ENCODE data around the gene LEMD1.
"Not testable (repeated sequence)": the region's sequence is repeated elsewhere in the genome, so short reads cannot be mapped to it uniquely, and the experiment has no call there.

Gene LEMD1

GRCh38 chr1:205380882-205381281 lies 41.0 kb downstream of the LEMD1 start:
- Mint-ChIP-seq H3K9me3 (no peaks in the 10 kb centered on the region), H3K4me3 (no peak overlapping the region), H3K4me1 (no peaks in the 10 kb centered on the region), H3K27me3 (peaks cover 34% of the 10 kb centered on the region), H3K27ac (no peak overlapping the region)
- DNase-seq (no peak), ATAC-seq (no peak)

- DNase-seq (no peak), ATAC-seq (no peak)
- peaks cover 8% of the 10 kb centered on the region for H3K4me1 Mint-ChIP-seq
- H3K27ac Mint-ChIP-seq: no peak overlapping the region
- no peaks in the 10 kb centered on the region for H3K9me3 Mint-ChIP-seq
- peaks cover 46% of the 10 kb centered on the region for H3K27me3 Mint-ChIP-seq
- no peak overlapping the region for H3K4me3 Mint-ChIP-seq
These were observed 42.8 kb downstream of the LEMD1 start for GRCh38 chr1:205379056-205379455.

GRCh38 chr1:205377355-205377754 lies 44.5 kb downstream of the LEMD1 start:
- Mint-ChIP-seq H3K4me1 (peaks cover 12% of the 10 kb centered on the region), H3K9me3 (no peaks in the 10 kb centered on the region), H3K27me3 (peaks cover 57% of the 10 kb centered on the region), H3K27ac (no peak overlapping the region), H3K4me3 (no peak overlapping the region)
- DNase-seq (no peak), ATAC-seq (no peak)

- ATAC-seq (no peak), DNase-seq (no peak)
- H3K9me3 Mint-ChIP-seq: no peaks in the 10 kb centered on the region
- H3K4me3 Mint-ChIP-seq: no peak overlapping the region
- H3K27me3 Mint-ChIP-seq: peaks cover 57% of the 10 kb centered on the region
- H3K27ac Mint-ChIP-seq: no peak overlapping the region
- peaks cover 12% of the 10 kb centered on the region for H3K4me1 Mint-ChIP-seq
These were observed 45.1 kb downstream of the LEMD1 start for GRCh38 chr1:205376739-205377138.

- no peak overlapping the region for H3K4me3 Mint-ChIP-seq
These were observed 45.9 kb downstream of the LEMD1 start for GRCh38 chr1:205375835-205376545.

GRCh38 chr1:205374210-205375078 lies 47.4 kb downstream of the LEMD1 start:
- Mint-ChIP-seq H3K27ac (peak overlapping the region in 1 of 2 donors; percentile 70), H3K27me3 (peaks cover 57% of the 10 kb centered on the region)

More at GRCh38 chr1:205375835-205376545, 45.9 kb downstream of the LEMD1 start:
- Mint-ChIP-seq H3K27ac (peak overlapping the region in 1 of 2 donors; percentile 2), H3K27me3 (peaks cover 57% of the 10 kb centered on the region), H3K4me1 (peaks cover 12% of the 10 kb centered on the region), H3K9me3 (no peaks in the 10 kb centered on the region)
- ATAC-seq: no peak
- no peak for DNase-seq

GRCh38 chr1:205373798-205374175 lies 48.1 kb downstream of the LEMD1 start:
- H3K4me1 Mint-ChIP-seq: peaks cover 12% of the 10 kb centered on the region
- DNase-seq: no peak
- no peak overlapping the region for H3K4me3 Mint-ChIP-seq
- no peak for ATAC-seq
- H3K27ac Mint-ChIP-seq: peak overlapping the region in 1 of 2 donors; percentile 70
- peaks cover 51% of the 10 kb centered on the region for H3K27me3 Mint-ChIP-seq
- H3K9me3 Mint-ChIP-seq: no peaks in the 10 kb centered on the region

More at GRCh38 chr1:205374210-205375078, 47.4 kb downstream of the LEMD1 start:
- Mint-ChIP-seq H3K9me3 (no peaks in the 10 kb centered on the region), H3K4me1 (peaks cover 12% of the 10 kb centered on the region), H3K4me3 (no peak overlapping the region)
- ATAC-seq (no peak), DNase-seq (no peak)

GRCh38 chr1:205373022-205373797 lies 48.6 kb downstream of the LEMD1 start:
- no peak for ATAC-seq
- Mint-ChIP-seq H3K9me3 (no peaks in the 10 kb centered on the region), H3K4me1 (peaks cover 12% of the 10 kb centered on the region), H3K27ac (no peak overlapping the region), H3K27me3 (peaks cover 45% of the 10 kb centered on the region), H3K4me3 (no peak overlapping the region)
- DNase-seq: no peak

- no peak overlapping the region for H3K27ac Mint-ChIP-seq
- ATAC-seq (no peak), DNase-seq (no peak)
- H3K9me3 Mint-ChIP-seq: no peaks in the 10 kb centered on the region
- no peak overlapping the region for H3K4me3 Mint-ChIP-seq
- H3K27me3 Mint-ChIP-seq: peaks cover 36% of the 10 kb centered on the region
- peaks cover 12% of the 10 kb centered on the region for H3K4me1 Mint-ChIP-seq
These were observed 49.8 kb downstream of the LEMD1 start for GRCh38 chr1:205371871-205372660.

GRCh38 chr1:205370780-205371179 lies 51.1 kb downstream of the LEMD1 start:
- H3K4me1 Mint-ChIP-seq: peaks cover 12% of the 10 kb centered on the region
- no peak for DNase-seq
- H3K9me3 Mint-ChIP-seq: no peaks in the 10 kb centered on the region
- no peak overlapping the region for H3K27ac Mint-ChIP-seq
- no peak overlapping the region for H3K4me3 Mint-ChIP-seq
- H3K27me3 Mint-ChIP-seq: peaks cover 23% of the 10 kb centered on the region
- no peak for ATAC-seq

- no peaks in the 10 kb centered on the region for H3K9me3 Mint-ChIP-seq
- H3K4me3 Mint-ChIP-seq: no peak overlapping the region
- peaks cover 11% of the 10 kb centered on the region for H3K4me1 Mint-ChIP-seq
- no peak overlapping the region for H3K27ac Mint-ChIP-seq
- ATAC-seq: no peak
- H3K27me3 Mint-ChIP-seq: peaks cover 18% of the 10 kb centered on the region
- DNase-seq: no peak
These were observed 52.1 kb downstream of the LEMD1 start for GRCh38 chr1:205369701-205370123.

GRCh38 chr1:205368478-205368877 lies 53.4 kb downstream of the LEMD1 start:
- Mint-ChIP-seq H3K27me3 (peaks cover 6% of the 10 kb centered on the region), H3K27ac (no peak overlapping the region), H3K4me3 (no peak overlapping the region), H3K9me3 (no peaks in the 10 kb centered on the region), H3K4me1 (no peaks in the 10 kb centered on the region)
- ATAC-seq (no peak), DNase-seq (no peak)

GRCh38 chr1:205365945-205366463 lies 55.9 kb downstream of the LEMD1 start:
- Mint-ChIP-seq H3K27me3 (no peaks in the 10 kb centered on the region), H3K4me1 (no peaks in the 10 kb centered on the region), H3K4me3 (no peak overlapping the region), H3K27ac (peak overlapping the region in 1 of 2 donors; percentile 74), H3K9me3 (no peaks in the 10 kb centered on the region)
- no peak for ATAC-seq
- no peak for DNase-seq

GRCh38 chr1:205365086-205365485 lies 56.8 kb downstream of the LEMD1 start:
- H3K4me3 Mint-ChIP-seq, ATAC-seq, H3K27me3 Mint-ChIP-seq, DNase-seq, H3K27ac Mint-ChIP-seq, H3K4me1 Mint-ChIP-seq, H3K9me3 Mint-ChIP-seq: not testable (repeated sequence)

- DNase-seq (no peak), ATAC-seq (no peak)
- peak overlapping the region in 1 of 2 donors; percentile 28 for H3K27ac Mint-ChIP-seq
- peaks cover 20% of the 10 kb centered on the region for H3K27me3 Mint-ChIP-seq
- no peaks in the 10 kb centered on the region for H3K9me3 Mint-ChIP-seq
- H3K4me1 Mint-ChIP-seq: no peaks in the 10 kb centered on the region
- H3K4me3 Mint-ChIP-seq: no peak overlapping the region
These were observed 61.0 kb downstream of the LEMD1 start for GRCh38 chr1:205360891-205361290.

Measured in stimulated activated naive CD8-positive, alpha-beta T cell treated with anti-CD3 and anti-CD28 coated beads, Interleukin-15, amount 100 ng/mL, for 72 hours (primary cell).